ENCODE results near the gene HEATR1.
"Not testable (repeated sequence)": the region's sequence is repeated elsewhere in the genome, so short reads cannot be mapped to it uniquely, and the experiment has no call there.

The HEATR1 gene, protein sequence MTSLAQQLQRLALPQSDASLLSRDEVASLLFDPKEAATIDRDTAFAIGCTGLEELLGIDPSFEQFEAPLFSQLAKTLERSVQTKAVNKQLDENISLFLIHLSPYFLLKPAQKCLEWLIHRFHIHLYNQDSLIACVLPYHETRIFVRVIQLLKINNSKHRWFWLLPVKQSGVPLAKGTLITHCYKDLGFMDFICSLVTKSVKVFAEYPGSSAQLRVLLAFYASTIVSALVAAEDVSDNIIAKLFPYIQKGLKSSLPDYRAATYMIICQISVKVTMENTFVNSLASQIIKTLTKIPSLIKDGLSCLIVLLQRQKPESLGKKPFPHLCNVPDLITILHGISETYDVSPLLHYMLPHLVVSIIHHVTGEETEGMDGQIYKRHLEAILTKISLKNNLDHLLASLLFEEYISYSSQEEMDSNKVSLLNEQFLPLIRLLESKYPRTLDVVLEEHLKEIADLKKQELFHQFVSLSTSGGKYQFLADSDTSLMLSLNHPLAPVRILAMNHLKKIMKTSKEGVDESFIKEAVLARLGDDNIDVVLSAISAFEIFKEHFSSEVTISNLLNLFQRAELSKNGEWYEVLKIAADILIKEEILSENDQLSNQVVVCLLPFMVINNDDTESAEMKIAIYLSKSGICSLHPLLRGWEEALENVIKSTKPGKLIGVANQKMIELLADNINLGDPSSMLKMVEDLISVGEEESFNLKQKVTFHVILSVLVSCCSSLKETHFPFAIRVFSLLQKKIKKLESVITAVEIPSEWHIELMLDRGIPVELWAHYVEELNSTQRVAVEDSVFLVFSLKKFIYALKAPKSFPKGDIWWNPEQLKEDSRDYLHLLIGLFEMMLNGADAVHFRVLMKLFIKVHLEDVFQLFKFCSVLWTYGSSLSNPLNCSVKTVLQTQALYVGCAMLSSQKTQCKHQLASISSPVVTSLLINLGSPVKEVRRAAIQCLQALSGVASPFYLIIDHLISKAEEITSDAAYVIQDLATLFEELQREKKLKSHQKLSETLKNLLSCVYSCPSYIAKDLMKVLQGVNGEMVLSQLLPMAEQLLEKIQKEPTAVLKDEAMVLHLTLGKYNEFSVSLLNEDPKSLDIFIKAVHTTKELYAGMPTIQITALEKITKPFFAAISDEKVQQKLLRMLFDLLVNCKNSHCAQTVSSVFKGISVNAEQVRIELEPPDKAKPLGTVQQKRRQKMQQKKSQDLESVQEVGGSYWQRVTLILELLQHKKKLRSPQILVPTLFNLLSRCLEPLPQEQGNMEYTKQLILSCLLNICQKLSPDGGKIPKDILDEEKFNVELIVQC (N-terminal part only)

DNA sequence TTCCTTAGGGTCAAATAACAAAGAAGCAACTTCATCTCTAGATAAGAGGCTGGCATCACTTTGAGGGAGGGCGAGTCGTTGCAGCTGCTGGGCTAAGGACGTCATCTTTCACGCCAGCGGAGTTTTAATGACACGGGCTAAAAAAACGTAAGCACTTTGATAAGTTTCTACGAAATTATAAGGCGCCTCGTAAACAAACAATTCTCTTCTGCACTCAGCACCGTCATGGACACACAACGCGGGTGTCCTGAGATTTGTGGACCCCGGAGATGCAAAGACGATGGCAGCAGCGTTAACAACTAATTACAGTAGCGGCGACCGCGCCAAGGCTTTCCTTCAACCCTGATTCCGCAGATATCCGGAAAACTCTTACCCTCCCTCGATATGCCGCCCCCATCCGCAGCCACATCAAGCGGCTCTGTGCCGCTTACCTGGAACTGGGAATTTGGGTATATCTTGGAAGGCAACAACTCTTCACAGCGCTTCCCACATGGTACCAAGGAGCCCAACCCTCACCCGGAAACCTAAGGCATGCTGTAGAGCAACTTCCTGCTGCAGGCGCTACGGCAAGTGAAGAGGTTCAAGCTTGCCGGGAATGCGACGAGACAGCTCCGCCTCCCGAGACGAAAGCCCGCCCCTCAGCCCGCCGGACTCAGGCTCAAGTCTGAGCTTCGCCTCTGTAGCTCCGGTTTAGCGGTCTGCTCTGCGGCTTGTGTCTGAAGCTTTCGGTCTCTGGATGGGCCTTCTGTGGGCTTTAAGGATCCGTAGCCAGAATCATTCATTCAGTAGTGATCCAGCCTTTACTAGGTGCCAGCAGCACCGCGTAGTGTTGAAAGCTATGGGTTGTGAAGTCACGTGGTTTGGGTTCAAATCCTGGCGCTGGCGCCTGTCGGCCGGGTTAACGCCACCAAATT lies at the start of gene HEATR1:
TSS of gene HEATR1 (minus strand) at position 526 of the 914 bp plus-strand sequence. CDS start at position 105, 421 bp downstream.
- DNase-seq = peak; percentile 69

- no peak for DNase-seq
Observed at GRCh38 chr1:236645016-236645680, 40.8 kb upstream of the HEATR1 start.

GRCh38 chr1:236642763-236643162 lies 38.4 kb upstream of the HEATR1 start:
- DNase-seq = no peak

GRCh38 chr1:236639686-236640085 lies 35.4 kb upstream of the HEATR1 start:
- DNase-seq = no peak

GRCh38 chr1:236638945-236639344 lies 34.6 kb upstream of the HEATR1 start:
- DNase-seq = no peak

GRCh38 chr1:236636017-236636416 lies 31.7 kb upstream of the HEATR1 start:
- DNase-seq = no peak

DNA sequence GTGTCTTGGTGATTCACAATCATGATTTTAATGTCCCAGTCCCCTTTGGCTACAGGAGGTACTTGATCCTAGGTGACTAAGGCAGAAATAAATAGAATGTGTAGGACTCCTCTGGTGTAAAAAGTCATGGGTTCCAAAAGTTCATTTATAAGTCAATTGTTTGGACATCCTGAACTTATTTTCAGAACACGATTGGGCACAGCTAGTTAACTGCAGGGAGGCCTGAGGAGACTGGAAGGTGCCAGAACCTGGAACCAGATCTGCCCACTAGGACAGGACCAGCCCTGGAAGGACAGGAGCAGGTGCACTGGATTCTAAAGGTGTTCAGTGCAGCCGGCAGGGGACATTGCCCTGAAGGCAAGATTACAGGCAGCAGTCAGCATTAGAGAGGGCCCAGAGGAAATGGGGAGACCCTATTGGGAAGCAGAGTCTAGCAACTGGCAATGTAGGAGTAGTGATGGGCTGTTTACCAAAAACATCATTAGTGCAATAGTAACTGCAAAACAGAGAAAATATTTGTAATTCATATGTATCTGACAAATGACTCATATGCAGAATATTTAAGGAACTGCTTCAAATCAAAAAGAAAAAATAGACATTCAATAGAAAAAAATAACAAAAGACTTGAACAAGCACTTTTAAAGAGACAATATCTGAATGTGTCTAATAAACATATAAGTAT lies 23.6 kb upstream of the HEATR1 start:
- no peak for DNase-seq

DNA sequence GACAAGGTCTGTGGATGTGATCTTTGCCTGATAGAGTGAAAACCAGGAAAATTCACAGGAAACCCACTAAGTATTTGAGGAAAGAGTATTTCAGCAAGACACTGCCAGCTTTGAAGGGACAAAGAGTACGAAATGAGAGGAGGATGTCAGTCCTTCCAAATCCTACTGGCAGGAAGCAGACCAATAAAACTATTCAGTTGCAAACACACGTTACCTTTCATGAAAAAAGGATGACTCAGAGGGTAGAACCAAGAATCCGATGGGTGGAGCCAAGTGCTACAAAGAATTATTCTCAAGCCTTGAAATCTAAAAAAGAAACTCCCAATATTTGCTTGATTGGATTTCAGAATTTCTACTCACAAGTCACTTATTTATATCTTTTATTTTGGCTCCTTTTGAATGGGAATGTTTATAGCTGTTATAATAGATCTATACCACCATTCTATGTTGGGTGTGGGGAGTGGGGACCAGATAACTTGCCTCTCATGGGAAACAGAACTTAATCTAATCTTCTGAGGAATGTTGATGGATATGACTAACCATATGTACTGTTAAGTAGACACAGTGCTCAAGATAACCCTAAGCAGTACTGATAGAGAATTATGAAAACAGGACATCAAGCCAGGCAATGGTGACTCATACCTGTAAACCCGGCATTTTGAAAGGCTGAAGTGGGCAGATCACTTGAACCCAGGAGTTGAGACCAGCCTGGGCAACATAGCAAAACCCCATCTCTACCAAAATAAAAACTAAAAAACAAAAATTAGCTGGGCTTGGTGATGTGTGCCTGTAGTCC lies 19.3 kb upstream of the HEATR1 start:
- DNase-seq = no peak

- no peak for DNase-seq
Observed at GRCh38 chr1:236622407-236622806, 18.1 kb upstream of the HEATR1 start.

GRCh38 chr1:236619398-236619797 lies 15.1 kb upstream of the HEATR1 start:
- DNase-seq = no peak

DNA sequence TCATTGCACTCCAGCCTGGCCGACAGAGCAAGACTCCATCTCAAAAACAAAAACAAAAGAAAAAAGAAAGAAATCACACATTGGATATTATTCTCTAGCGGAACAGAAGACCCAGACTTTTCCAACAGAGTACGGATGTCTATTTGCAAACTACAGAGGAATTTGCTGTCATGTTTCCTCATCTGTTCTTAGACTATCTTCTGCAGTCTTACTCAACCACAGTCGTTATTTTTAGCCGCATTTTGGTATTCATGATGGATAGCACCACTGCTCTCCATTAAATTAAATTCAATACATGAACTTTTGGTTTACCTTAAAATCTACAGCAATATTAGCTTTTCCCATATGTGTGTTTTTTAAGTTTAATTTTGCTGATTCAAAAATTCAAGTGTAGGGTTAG lies 14.2 kb upstream of the HEATR1 start:
- no peak for DNase-seq

DNA sequence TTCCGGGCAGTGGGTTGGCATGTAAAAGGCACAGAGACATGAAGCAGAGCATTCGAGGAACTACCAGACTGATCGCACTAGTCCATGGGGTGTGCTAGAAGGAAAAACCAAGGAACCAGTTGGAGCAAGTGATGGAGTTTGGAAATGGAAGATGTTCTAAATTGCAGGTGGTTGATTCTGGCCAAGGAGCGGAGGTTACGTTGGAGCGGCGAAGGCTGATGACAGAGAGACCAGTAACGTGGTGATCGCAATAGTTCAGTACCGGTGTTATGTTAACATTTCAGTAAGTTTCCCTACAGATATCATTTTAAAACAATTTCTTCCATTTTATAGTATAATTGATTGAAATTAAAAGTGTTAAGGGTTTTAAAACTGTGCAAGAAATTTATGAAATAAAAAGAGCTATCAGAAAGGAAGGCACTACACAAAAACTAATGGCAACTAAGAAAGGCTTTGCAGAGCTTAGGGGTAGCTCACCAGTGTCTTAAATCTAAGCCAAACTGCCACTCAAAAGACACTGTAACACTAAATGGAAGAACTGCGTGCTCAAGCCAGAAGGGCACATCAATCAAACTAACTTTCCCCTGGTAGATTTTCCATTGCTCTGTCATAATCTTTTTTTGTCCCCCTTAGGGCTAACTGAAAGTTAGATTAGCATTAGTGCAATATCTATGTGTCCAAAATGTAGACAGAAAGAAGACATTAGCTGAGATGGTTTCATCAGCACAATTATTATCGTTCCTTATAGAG lies 11.3 kb upstream of the HEATR1 start:
- DNase-seq = no peak

- DNase-seq = no peak
Observed at GRCh38 chr1:236612349-236612748, 8.0 kb upstream of the HEATR1 start.

GRCh38 chr1:236608930-236609726 lies 4.8 kb upstream of the HEATR1 start:
- DNase-seq = no peak

- DNase-seq = not testable (repeated sequence)
Observed at GRCh38 chr1:236607597-236607996, 3.3 kb upstream of the HEATR1 start.

DNA sequence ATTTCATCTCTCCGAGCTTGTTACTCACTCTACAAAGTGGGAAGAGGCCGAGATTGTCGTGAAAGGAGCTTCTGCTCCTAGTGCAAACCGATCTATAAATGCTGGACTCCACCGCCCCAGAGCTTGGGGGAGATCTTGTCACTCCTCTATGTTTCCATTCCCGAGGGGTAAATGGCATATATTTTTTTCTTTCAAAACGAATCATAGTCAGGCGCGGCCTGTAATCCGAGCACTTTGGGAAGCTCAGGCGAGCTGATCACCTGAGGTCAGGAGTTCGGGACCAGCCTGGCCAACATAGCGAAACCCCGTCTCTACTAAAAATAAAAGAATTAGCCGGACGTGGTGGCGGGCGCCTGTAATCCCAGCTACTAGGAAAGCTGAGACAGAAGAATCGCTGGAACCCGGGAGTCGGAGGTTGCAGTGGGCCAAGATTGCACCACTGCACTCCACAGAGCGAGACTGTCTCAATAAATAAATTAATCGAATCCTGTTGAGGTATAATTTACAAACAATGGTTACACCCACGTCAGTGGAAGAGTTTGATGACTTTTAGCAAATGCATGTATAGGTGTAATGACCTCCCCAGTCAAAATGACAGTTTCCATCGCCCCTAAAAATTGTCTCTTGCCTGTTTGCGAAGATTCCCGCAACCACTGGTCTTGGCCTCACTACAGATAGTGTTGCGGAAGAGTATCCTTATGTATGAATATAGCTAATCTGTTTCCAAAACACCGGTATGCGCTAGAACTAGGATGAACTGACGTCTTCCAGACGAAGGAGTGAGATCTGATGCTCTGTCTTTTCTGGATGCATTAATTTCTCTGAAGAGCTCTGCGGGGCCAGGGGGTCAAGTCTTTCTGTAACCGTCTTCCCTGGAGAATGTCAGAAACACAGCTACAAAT lies 840 bp upstream of the HEATR1 start:
- DNase-seq = no peak

DNA sequence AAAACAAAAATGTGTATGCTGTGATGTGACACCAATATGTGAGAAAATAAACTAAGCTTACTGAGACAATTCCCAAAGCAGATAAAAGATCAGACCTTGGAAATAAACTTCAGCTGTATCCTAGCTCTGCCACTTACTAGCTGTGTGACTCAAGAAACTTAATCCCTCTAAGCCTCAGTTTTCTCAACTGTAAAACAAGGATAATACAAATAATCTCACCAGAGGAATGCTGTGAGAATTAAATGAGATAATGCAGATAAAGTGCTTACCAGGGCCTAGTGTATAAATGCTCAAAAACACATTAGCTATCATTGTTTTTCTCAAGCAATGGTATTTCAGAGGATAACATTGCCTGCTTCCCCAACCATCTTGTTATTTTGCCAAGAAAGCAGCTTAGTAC lies 2.1 kb downstream of the HEATR1 start:
- no peak for DNase-seq

Data from GF-D8 (cell line).